ENCODE data around the gene JTB.

JTB gene

DNA sequence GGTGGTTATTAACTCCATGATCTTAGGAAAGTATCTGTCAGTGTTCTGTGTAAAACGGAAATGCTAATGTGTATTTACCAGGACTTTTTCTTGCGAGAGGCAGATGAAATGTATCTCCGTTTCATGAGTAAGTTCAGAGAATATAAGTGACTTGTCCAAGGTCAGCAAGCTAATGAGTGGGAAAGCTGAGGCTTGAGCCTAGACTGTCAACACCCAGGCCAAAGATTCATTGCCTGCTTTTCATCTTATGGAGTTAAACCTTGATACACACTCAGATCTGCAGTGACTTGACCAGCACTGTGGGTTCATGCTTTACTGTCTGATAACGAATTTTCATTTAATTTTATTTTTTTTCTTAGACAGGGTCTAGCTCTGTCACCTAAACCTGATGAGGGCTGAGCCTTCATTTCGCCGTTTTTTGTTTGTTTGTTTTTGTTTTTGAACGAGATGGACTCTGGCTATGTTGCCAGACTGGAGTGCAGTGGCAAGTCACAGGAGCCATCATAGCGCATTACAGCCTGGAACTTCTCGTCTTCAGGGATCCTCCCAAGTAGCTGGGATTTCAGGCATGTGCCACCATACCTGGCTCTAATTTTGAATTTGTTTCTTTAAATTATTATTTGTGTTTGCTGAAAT, 918 bp upstream of the JTB start:
- DNase-seq (ENCODE audit: low read depth in 2 of 2), result no peak

DNA sequence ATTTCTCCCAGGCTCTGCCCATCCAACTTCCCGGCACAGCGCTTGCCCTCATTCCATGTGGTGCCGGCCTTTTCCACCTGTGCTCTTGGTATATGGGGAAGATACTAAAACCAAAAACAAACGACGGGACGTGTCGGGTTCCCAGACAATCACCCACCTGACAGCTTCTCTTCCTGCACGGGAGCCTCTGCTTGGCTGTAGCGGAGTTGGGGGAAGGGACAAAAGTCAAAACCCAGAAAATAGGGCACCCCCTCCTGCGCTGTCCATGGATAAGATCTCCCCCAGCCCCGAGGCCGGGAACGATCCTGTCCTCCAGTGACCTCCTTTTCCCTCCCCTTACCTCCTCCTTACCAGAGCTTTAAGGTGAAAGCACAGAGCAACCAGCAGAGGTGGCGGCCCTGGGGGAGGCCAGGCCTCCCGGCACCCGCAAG, 640 bp downstream of the JTB start:
- no peak for DNase-seq (ENCODE audit: low read depth in 2 of 2)

- no peak for DNase-seq (ENCODE audit: low read depth in 2 of 2)
These were observed 3.9 kb downstream of the JTB start for GRCh38 chr1:153973525-153973924.

DNA sequence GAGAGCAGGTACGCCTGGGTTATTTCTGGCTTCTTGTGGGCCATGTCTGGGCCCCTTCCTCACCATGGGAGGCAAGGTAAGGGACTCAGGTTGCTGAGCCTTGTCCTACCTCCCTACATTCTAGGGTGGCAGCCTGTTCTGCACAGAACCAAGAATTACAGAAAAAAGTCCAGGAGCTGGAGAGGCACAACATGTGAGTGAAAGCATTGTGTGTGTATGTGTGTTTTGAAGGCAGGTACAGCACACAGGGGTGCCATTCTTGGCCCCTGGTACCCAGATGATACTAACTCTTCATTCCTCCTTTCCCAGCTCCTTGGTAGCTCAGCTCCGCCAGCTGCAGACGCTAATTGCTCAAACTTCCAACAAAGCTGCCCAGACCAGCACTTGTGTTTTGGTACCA, 4.4 kb downstream of the JTB start:
- no peak for DNase-seq (ENCODE audit: low read depth in 2 of 2)

DNA sequence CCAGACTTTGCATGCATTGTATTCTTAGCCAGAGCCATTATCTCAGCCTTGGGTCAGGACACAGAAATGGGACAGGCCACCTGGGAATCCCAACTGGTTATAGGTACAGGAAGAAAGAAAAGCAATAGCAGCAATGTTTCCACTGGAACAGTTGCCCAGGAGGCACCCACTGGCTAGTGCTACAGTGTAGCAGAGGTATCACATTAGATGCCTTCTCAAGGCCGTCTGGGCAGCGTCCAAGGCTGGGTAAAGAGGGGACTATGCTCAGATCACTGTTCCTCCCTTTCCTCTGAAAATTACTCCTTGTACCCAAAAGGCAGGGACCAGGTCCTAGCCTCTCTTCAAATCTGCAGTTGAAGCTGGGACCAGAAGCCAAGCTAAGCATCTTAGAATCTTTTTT, 7.1 kb downstream of the JTB start:
- no peak for DNase-seq (ENCODE audit: low read depth in 2 of 2)

GRCh38 chr1:153968972-153969371, 8.5 kb downstream of the JTB start:
- no peak for DNase-seq (ENCODE audit: low read depth in 2 of 2)

GRCh38 chr1:153968408-153968807, 9.1 kb downstream of the JTB start:
- DNase-seq (ENCODE audit: low read depth in 2 of 2), result no peak

DNA sequence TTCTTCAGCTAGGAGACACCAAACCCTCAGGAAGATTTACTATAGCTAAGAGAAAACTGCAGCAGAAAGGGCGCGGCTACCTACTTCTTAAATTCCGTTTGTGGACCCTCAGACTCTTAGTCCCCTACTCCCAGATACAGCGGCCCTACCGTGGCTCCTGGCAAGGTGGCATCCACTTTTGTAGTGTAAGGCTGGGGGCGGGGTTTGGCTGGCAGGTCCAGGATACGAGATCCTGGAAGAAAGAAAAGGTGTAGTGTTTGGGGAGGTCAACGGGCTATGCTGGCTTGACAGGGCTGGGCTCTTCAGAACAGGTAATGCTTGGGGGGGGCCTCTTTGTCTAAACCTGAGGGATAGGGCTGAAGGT, 9.5 kb downstream of the JTB start:
- no peak for DNase-seq (ENCODE audit: low read depth in 2 of 2)

DNA sequence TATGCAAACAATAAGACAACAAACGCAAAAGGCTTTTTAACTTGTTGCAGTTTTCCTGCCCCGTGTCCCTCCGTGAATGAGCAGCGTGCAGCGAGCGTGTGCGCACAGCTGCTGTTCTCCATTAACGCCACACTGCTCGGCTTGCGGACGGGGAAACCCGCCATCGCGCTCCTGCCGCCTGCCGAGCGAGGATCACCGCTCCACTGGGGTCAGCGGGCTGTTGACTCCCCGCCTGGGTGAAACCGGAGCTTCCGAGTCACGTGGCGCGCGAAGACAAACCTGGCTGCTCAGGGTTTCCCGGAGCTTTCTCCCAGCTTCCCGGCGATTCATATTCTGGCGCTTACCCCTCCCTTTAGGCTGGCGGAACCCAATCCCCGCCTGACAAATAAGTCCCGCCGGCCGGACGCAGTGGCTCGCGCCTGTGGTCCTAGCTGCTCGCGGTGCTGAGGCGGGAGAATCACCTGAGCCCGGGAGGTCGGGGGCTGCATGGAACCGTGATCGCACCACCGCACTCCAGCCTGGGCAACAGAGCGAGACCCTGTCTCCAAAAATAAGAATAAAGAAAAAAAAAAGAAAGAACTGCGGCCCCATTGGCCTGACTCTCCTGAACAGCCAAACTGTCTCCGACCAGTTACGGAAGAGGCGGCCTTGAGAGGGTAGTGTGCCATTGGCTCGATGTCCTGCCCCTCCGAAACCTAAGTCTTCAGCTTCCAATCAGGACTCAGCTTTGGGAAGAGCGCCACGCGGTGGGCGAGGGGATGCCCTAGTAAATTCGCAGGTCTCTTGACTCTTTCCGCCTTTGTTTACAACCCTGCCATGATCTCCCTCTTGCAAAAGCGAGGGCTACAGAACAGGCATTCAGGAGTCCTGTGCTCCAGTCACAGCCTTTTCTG, 10.1 kb downstream of the JTB start, which contains the start of gene CREB3L4:
Gene CREB3L4, plus strand, starts transcription at position 796 of the 893 bp plus-strand sequence. CDS start 624 bp downstream, outside the sequence.
- peak in 1 of 2 donors; percentile 60 for DNase-seq (ENCODE audit: low read depth in 2 of 2)

DNA sequence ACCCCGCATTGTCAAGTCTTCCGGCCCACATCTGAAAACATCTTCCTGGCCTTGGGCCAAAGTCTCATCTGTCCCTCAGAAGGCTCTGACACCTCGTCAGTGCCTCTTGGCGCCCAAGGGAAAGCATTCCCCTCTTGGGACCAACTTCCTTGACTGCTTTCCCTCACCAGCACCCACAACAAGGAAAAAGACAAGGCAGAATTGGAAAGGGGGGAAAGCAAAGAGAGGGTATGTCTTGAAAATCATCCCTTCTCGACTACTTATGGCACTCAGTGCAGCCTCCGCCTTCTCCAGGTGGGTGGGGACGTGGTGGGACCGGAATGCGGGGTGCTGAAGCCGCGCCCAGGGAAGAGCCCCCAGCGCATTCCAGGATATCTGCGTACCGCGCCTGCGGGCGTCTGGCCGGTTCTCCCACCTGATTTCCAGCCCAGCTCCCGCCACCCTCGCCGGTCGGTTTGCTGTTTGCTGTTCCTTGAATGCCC, 13.6 kb downstream of the JTB start:
- no peak for DNase-seq (ENCODE audit: low read depth in 2 of 2)

DNA sequence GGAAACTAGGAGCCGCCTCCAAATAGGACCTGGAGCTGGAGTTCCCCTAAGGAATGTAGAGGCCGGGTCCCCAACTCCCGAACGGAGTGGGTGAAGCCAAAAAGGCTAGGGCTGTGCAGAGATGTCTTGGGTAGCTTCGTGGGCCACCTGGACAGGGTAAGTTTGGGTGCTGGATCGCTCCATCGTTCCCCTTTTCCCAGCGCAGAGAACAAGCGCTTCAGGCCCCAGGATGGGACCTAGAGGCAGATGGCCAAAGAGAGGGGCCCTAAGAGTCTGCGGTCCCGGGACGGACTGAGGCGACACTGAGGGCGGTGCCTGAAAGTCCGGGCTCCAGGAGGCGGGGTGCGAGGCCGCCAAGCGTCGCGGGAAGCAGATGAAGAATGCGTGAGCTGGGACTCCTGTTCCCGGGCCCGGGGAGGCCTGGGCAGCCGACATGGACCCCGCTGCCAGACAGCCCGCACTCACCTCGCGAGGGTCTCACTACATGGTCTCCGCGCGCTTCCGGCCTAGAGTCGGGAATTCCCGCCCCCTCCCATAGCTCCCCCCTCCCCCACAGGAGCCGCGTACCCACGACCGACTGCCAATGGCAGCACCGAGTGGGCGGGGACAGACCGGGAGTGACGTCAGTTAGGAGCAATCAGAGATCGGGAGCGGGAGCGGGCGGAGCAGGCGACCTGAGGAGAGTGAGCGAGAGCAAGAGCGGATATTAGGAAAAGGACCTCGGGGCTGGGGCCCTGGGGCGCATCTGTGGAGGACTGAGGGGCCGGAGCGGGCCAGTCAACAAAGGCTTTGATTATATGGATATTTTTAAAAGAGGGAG, 14.2 kb downstream of the JTB start, which contains the start of gene SLC39A1:
Gene SLC39A1, minus strand, starts transcription at position 508 of the 820 bp plus-strand sequence. CDS start 822 bp downstream, outside the sequence.
- DNase-seq (ENCODE audit: low read depth in 2 of 2), result peak; percentile 80 to 91

GRCh38 chr1:153962088-153963029, 15.1 kb downstream of the JTB start:
- no peak for DNase-seq (ENCODE audit: low read depth in 2 of 2)

DNA sequence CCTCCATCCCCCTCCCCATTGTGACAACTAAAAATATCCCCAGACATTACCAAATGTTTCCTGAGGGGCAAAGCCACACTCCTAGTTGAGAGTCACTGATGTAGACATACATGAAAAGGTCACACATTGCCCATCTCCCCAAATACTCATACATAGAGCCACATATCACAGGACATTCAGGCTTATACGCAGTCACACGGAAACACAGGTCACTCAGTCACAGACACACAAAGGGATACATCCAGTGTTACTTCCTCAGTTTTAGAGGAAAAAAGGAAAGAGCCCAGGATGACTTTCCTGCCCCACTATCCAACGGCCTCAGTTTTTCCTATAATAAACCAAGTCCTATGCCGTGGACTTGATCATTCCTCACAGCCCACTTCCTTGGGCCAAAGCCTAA, 16.1 kb downstream of the JTB start:
- DNase-seq (ENCODE audit: low read depth in 2 of 2), result no peak

- no peak for DNase-seq (ENCODE audit: low read depth in 2 of 2)
These were observed 17.3 kb downstream of the JTB start for GRCh38 chr1:153960206-153960605.

DNA sequence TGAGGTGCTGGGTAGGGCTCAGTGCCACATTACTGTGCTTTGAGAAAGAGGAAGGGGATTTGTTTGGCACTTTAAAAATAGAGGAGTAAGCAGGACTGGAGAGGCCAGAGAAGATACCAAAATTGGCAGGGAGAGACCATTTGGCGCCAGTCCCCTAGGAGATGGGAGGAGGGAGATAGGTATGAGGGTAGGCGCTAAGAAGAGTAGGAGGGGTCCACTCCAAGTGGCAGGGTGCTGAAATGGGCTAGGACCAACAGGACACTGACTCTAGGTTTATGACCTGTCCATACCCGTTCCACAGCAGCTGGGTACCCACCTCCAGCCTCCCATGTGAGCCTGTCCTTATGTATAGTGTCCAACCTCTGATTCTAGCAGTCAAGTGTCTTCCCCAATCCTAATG, 18.0 kb downstream of the JTB start:
- DNase-seq (ENCODE audit: low read depth in 2 of 2), result no peak

DNA sequence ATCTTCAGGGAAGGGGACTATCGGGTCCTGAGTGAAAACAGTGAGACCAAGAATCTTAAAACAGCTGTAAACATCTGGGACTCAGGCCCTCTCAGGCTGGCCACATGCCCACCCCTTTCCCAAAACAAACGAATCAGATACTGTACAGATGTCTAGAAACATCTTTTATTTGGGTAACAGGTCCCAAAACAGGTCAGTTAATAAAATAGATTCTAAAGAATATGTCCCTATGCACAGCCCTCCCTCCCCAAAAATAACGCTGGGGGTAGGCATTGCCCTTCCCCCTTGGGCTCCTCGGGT, 18.6 kb downstream of the JTB start:
- no peak for DNase-seq (ENCODE audit: low read depth in 2 of 2)

GRCh38 chr1:153958111-153958960, 19.1 kb downstream of the JTB start, which contains the start of gene CRTC2:
Gene CRTC2 (minus strand): TSS chr1:153958612. CDS start chr1:153958497, 115 bp downstream.
- DNase-seq (ENCODE audit: low read depth in 2 of 2), result peak; percentile 87 to 88

GRCh38 chr1:153957744-153958110, 19.7 kb downstream of the JTB start:
- DNase-seq (ENCODE audit: low read depth in 2 of 2), result no peak

GRCh38 chr1:153956997-153957715, 20.3 kb downstream of the JTB start:
- no peak for DNase-seq (ENCODE audit: low read depth in 2 of 2)
